Endothelial cell of umbilical vein (primary cell): Measurements from ENCODE around the gene ITPR1. TPM values are rescaled to one million over a fixed set of nuclear protein-coding genes. Genes with fewer than 3 reads are reported as not detected.
A peak's percentile ranks its signal among the peaks of the same experiment; 100 is the strongest.

ENCODE experiments used
- BruUV-seq: library from RNA; stranded (reverse); fragments of 400-500 nt; replicated peaks from 2 replicates; lab custom pipeline; 2021; lab: Mats Ljungman, UMichigan
- CTCF ChIA-PET: fragments of 300-600, 350-600 bp; sonication (Branson Sonifier 250); formaldehyde crosslinking; loops from one replicate; lab custom pipeline; 2021; ENCODE audit warnings: antibody characterized with exemption, inconsistent platforms; lab: Charles Lee
- POLR2A ChIA-PET: fragments of 300-600, 350-600 bp; sonication (Branson Sonifier 250); formaldehyde crosslinking; loops from one replicate; lab custom pipeline; 2021; ENCODE audit warnings: antibody characterized with exemption, inconsistent platforms; lab: Charles Lee
- DNase-seq: peaks from one replicate; pipeline ENCODE4 v3.0.0-alpha.2; 2011; ENCODE audit warnings: low read depth, low spot score
- FAIRE-seq: peaks from 2 replicates; lab custom pipeline; 2011; peaks lifted over from hg19 to GRCh38; lab: Jason Lieb, UNC
- H2AFZ ChIP-seq: 2 replicates; pipeline ENCODE4 v1.6.0; 2012; ENCODE audit warnings: low read depth, low read length, control low read depth, inconsistent platforms
- H3K27ac ChIP-seq: 2 replicates; pipeline ENCODE4 v1.5.1; 2011; ENCODE audit warnings: low read depth, mild to moderate bottlenecking, control low read depth, low read length, moderate library complexity; ENCODE audit not compliant: insufficient read depth
- H3K27me3 ChIP-seq, 2 experiments: 2 replicates each; pipeline versions ENCODE4 v1.6.0 to v1.6.1; 2011; ENCODE audit warnings: low read length in 2 of 2, mixed read lengths in 1 of 2; ENCODE audit not compliant: control insufficient read depth in 2 of 2, insufficient read depth in 2 of 2
- H3K36me3 ChIP-seq, 2 experiments: 2 replicates in 1 of 2; 3 replicates in 1 of 2; pipeline ENCODE4 v1.5.1; 2011; ENCODE audit warnings: low read length in 2 of 2, mild to moderate bottlenecking in 1 of 2, moderate library complexity in 1 of 2; ENCODE audit not compliant: control insufficient read depth in 2 of 2, insufficient read depth in 2 of 2; ENCODE audit errors: extremely low read depth in 1 of 2
- H3K4me1 ChIP-seq: 3 replicates; pipeline ENCODE4 v1.5.1; 2011; ENCODE audit warnings: mild to moderate bottlenecking, low read length; ENCODE audit not compliant: control insufficient read depth, insufficient read depth; ENCODE audit errors: extremely low read depth
- H3K4me2 ChIP-seq: 2 replicates; pipeline ENCODE4 v1.6.1; 2011; ENCODE audit warnings: low read length, control low read depth, mixed read lengths; ENCODE audit not compliant: insufficient read depth
- H3K4me3 ChIP-seq, 3 experiments: fragments of 200-600 bp in 1 of 3; sonication (generic), shearing (Covaris generic) in 1 of 3; replicated peaks in 1 of 3; 2 replicates each; pipeline ENCODE4 v1.5.1; 2011 to 2016; ENCODE audit warnings: control low read depth in 3 of 3, low read length in 3 of 3, mild to moderate bottlenecking in 2 of 3, inconsistent platforms in 1 of 3, low read depth in 1 of 3, moderate library complexity in 1 of 3; ENCODE audit not compliant: insufficient read depth in 1 of 3
- H3K79me2 ChIP-seq: 2 replicates; pipeline ENCODE4 v1.6.0; 2012; ENCODE audit warnings: low read length, inconsistent platforms; ENCODE audit not compliant: control insufficient read depth, insufficient read depth
- H3K9ac ChIP-seq: replicated peaks from 2 replicates; pipeline ENCODE3; 2011; ENCODE audit warnings: low read length, control low read depth; ENCODE audit not compliant: insufficient read depth; ENCODE audit errors: extremely low read depth
- H3K9me1 ChIP-seq: replicated peaks from 3 replicates; pipeline ENCODE4 v1.6.0; 2011; ENCODE audit warnings: mild to moderate bottlenecking, low read length; ENCODE audit not compliant: control insufficient read depth, insufficient read depth; ENCODE audit errors: extremely low read depth
- H3K9me3 ChIP-seq: replicated peaks from 2 replicates; pipeline ENCODE4 v1.5.1; 2012; ENCODE audit warnings: low read length, inconsistent platforms; ENCODE audit not compliant: control insufficient read depth, insufficient read depth
- H4K20me1 ChIP-seq: replicated peaks from 2 replicates; pipeline ENCODE3; 2011; ENCODE audit warnings: mild to moderate bottlenecking, low read length; ENCODE audit not compliant: control insufficient read depth, insufficient read depth; ENCODE audit errors: extremely low read depth
- EZH2 ChIP-seq: IDR thresholded peaks from 2 replicates; pipeline ENCODE4 v1.6.1; 2012; ENCODE audit warnings: borderline replicate concordance, low read depth, mild to moderate bottlenecking, moderate library complexity, low read length, inconsistent platforms; ENCODE audit not compliant: severe bottlenecking
- FOS ChIP-seq: IDR thresholded peaks from 2 replicates; pipeline ENCODE4 v1.6.1; 2011; ENCODE audit warnings: mild to moderate bottlenecking, low read length, moderate library complexity, borderline replicate concordance; ENCODE audit not compliant: insufficient read depth
- GATA2 ChIP-seq: IDR thresholded peaks from 2 replicates; pipeline ENCODE4 v1.7.0; 2011; ENCODE audit warnings: low read depth, mild to moderate bottlenecking, moderate library complexity, mixed read lengths, low read length; ENCODE audit not compliant: insufficient read length, insufficient read depth
- JUN ChIP-seq: IDR thresholded peaks from 2 replicates; pipeline ENCODE4 v1.6.1; 2011; ENCODE audit warnings: borderline replicate concordance, low read depth; ENCODE audit not compliant: insufficient read length, insufficient read depth
- MYC ChIP-seq: IDR thresholded peaks from one replicate; pipeline ENCODE4 v1.6.1; 2011; ENCODE audit warnings: mild to moderate bottlenecking, low read depth, low read length
- POLR2A ChIP-seq: IDR thresholded peaks from 2 replicates; pipeline ENCODE4 v1.6.1; 2012; ENCODE audit warnings: low read depth, mild to moderate bottlenecking, control low read depth, low read length
- POLR2AphosphoS5 ChIP-seq: IDR thresholded peaks from 2 replicates; pipeline ENCODE4 v1.6.1; 2012; ENCODE audit warnings: low read depth, mild to moderate bottlenecking, control low read depth, low read length, moderate library complexity; ENCODE audit not compliant: insufficient read depth
- dilution Hi-C: fragments of 300-500 bp; cut with MboI; formaldehyde crosslinking; loops from one replicate; pipeline ENCODE4 v1.15.0; 2019; ENCODE audit warnings: low sequenced_read_pairs; ENCODE audit not compliant: extremely low pct_ligation_motif_present
- intact Hi-C: fragments of 100-400 bp; cut with micrococcal nuclease; formaldehyde crosslinking; loops from one replicate; pipeline ENCODE4 v1.10.0; 2022
- polyA plus RNA-seq, 4 experiments: library from polyadenylated mRNA; depleted of rRNA in 3 of 4; stranded (reverse) in 3 of 4; unstranded in 1 of 4; fragments of >200 nt; gene quantifications; 2 replicates each; pipeline versions ENCODE4 v1.2.1 to v1.2.3, GENCODE V29; 2011 to 2012; ENCODE audit warnings: missing spikeins in 1 of 4
- total RNA-seq: library from RNA; stranded (reverse); gene quantifications from 2 replicates; pipeline ENCODE4 v1.2.3, GENCODE V29; 2021
- TF ChIP-seq, protein P1 (sequence below), 2 donors: IDR thresholded peaks; 1 replicate in 1 of 2; 2 replicates in 1 of 2; pipeline ENCODE4 v1.5.1; 2011; ENCODE audit warnings: low read length in 2 of 2, mild to moderate bottlenecking in 2 of 2, moderate library complexity in 2 of 2, control low read depth in 1 of 2, inconsistent platforms in 1 of 2, low read depth in 1 of 2; ENCODE audit not compliant: insufficient read depth in 1 of 2; ENCODE audit errors: extremely low read depth in 1 of 2
- TF ChIP-seq, protein P2 (sequence below): IDR thresholded peaks from 2 replicates; pipeline ENCODE4 v1.6.1; 2011; ENCODE audit not compliant: insufficient read depth, insufficient read length

ITPR1 gene
- total and polyA plus RNA-seq, 2 donors (not counting 3 experiments of a cell fraction or from before 2014, with no cell fraction given): 5.1 to 16.1 TPM

DNA sequence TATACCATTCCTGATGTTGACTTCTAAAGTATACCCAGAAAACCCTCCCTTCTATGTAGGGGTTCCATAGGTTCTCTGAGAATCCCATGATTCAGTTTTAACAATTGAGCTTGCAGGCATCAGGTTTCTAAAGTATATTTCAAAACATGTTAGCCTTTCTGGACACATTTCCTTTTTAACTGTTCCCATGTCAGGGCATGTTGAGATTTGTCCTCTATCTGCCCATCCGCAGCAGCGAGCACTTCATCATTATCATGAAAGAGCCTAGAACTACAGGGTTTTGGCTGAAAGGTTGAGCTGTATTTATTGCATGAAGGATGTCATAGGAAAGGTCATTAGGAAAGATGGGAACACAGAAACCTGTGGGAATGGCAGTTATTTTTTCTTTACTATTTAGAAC is 285.0 kb downstream of the ITPR1 start:
- TF ChIP-seq FOS: no peak
- Histone ChIP-seq H3K4me3 (no peak overlapping the region), H3K9ac (no peak overlapping the region), H3K79me2 (no peaks in the 10 kb centered on the region), H3K9me1 (no peaks in the 10 kb centered on the region), H3K4me2 (no peak overlapping the region), H3K27ac (no peak overlapping the region), H3K27me3 (no peaks in the 10 kb centered on the region), H4K20me1 (no peaks in the 10 kb centered on the region), H3K4me1 (no peaks in the 10 kb centered on the region), H3K9me3 (no peaks in the 10 kb centered on the region), H3K36me3 (no peaks in the 10 kb centered on the region), H2AFZ (no peak overlapping the region)
- BruUV-seq: no TSS peak
- ChIA-PET CTCF (no interaction called here), POLR2A (no interaction called here)
- DNase-seq (no peak), FAIRE-seq (peak; percentile 38)
- intact Hi-C loops: no loop called here
- dilution Hi-C loops: no loop called here

DNA sequence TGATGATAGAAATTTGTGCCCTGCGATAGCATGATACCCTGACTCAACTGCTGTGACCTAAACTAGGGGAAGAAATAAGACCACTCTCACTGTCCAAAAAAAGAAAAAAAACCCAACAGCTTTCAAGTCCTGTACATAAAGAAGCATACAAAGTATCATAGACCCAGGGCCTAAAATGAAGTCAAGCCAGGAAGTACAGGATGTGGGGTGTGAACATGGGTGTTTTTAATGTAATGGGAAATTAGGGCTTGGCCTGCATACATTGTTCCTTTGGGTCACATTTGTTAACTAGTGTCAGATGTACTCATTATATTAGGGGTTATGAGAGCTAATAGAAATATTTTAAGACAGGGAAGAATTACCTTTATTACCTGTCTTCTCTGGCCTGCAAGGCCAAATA is 285.6 kb downstream of the ITPR1 start:
- Histone ChIP-seq H3K27ac (no peak overlapping the region), H3K9ac (no peak overlapping the region), H3K9me1 (no peaks in the 10 kb centered on the region), H2AFZ (no peak overlapping the region), H3K9me3 (no peaks in the 10 kb centered on the region), H3K4me3 (no peak overlapping the region), H3K4me1 (no peaks in the 10 kb centered on the region), H3K27me3 (no peaks in the 10 kb centered on the region), H3K4me2 (no peak overlapping the region), H3K36me3 (no peaks in the 10 kb centered on the region), H3K79me2 (no peaks in the 10 kb centered on the region), H4K20me1 (no peaks in the 10 kb centered on the region)
- ChIA-PET CTCF (no interaction called here), POLR2A (no interaction called here)
- no peak for TF ChIP-seq EZH2
- TF ChIP-seq, protein P1, sequence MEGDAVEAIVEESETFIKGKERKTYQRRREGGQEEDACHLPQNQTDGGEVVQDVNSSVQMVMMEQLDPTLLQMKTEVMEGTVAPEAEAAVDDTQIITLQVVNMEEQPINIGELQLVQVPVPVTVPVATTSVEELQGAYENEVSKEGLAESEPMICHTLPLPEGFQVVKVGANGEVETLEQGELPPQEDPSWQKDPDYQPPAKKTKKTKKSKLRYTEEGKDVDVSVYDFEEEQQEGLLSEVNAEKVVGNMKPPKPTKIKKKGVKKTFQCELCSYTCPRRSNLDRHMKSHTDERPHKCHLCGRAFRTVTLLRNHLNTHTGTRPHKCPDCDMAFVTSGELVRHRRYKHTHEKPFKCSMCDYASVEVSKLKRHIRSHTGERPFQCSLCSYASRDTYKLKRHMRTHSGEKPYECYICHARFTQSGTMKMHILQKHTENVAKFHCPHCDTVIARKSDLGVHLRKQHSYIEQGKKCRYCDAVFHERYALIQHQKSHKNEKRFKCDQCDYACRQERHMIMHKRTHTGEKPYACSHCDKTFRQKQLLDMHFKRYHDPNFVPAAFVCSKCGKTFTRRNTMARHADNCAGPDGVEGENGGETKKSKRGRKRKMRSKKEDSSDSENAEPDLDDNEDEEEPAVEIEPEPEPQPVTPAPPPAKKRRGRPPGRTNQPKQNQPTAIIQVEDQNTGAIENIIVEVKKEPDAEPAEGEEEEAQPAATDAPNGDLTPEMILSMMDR (IDR thresholded peaks at IDR 0.05; ENCODE audit: extremely low read depth in 1 of 2, insufficient read depth in 1 of 2, low read depth in 1 of 2, low read length in 2 of 2): no peak
- TF ChIP-seq POLR2AphosphoS5: no peak
- TF ChIP-seq JUN: no peak
- TF ChIP-seq, protein P2, sequence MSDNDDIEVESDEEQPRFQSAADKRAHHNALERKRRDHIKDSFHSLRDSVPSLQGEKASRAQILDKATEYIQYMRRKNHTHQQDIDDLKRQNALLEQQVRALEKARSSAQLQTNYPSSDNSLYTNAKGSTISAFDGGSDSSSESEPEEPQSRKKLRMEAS: no peak
- no peak for TF ChIP-seq POLR2A
- no peak for TF ChIP-seq MYC
- TF ChIP-seq GATA2: no peak
- no peak for TF ChIP-seq FOS
- dilution Hi-C loops: no loop called here
- intact Hi-C loops: no loop called here
- DNase-seq (no peak), FAIRE-seq (no peak)
- no TSS peak for BruUV-seq
